HG03558 (cell line): ENCODE data around the gene DCAF15.
"Not testable (repeated sequence)": the region's sequence is repeated elsewhere in the genome, so short reads cannot be mapped to it uniquely, and the experiment has no call there.

Experiments
- ATAC-seq: cut with Tn5 transposase; IDR thresholded peaks from one replicate; pipeline ENCODE4 v1.9.1; 2021; ENCODE audit warnings: moderate number of reproducible peaks; ENCODE audit not compliant: unreplicated experiment; ENCODE audit errors: extremely low read depth

Gene DCAF15

GRCh38 chr19:13972368-13973155 is 20.3 kb downstream of the DCAF15 start:
- ATAC-seq, result no peak

- not testable (repeated sequence) for ATAC-seq
Measured at GRCh38 chr19:13973479-13973878, 21.2 kb downstream of the DCAF15 start.

GRCh38 chr19:13974073-13974472 is 21.8 kb downstream of the DCAF15 start:
- ATAC-seq, result no peak

GRCh38 chr19:13975870-13976269 is 23.6 kb downstream of the DCAF15 start:
- ATAC-seq, result no peak

GRCh38 chr19:13976446-13976845 is 24.1 kb downstream of the DCAF15 start:
- ATAC-seq, result no peak

- ATAC-seq, result no peak
Measured at GRCh38 chr19:13977803-13978202, 25.5 kb downstream of the DCAF15 start.

GRCh38 chr19:13978351-13979243 is 26.3 kb downstream of the DCAF15 start:
- ATAC-seq, result no peak

GRCh38 chr19:13979244-13979615 is 26.9 kb downstream of the DCAF15 start:
- no peak for ATAC-seq

GRCh38 chr19:13979686-13980085 is 27.4 kb downstream of the DCAF15 start:
- no peak for ATAC-seq

GRCh38 chr19:13980340-13980739 is 28.0 kb downstream of the DCAF15 start:
- ATAC-seq, result no peak

GRCh38 chr19:13981021-13981420 is 28.7 kb downstream of the DCAF15 start:
- no peak for ATAC-seq

GRCh38 chr19:13981467-13981866 is 29.2 kb downstream of the DCAF15 start:
- ATAC-seq, result no peak

GRCh38 chr19:13981988-13982501 is 29.7 kb downstream of the DCAF15 start:
- no peak for ATAC-seq

GRCh38 chr19:13982773-13983172 is 30.5 kb downstream of the DCAF15 start:
- ATAC-seq, result no peak

- ATAC-seq, result no peak
Measured at GRCh38 chr19:13983213-13983889, 31.0 kb downstream of the DCAF15 start.

GRCh38 chr19:13984186-13984585 is 31.9 kb downstream of the DCAF15 start:
- no peak for ATAC-seq

- no peak for ATAC-seq
Measured at GRCh38 chr19:13984875-13985741, 32.8 kb downstream of the DCAF15 start.

- peak; percentile 9 for ATAC-seq
Measured at GRCh38 chr19:13985771-13986347, 33.5 kb downstream of the DCAF15 start.

GRCh38 chr19:13986348-13986904 is 34.1 kb downstream of the DCAF15 start:
- peak; percentile 56 for ATAC-seq
